Measurements from ENCODE around the gene ZCCHC9.

DNA sequence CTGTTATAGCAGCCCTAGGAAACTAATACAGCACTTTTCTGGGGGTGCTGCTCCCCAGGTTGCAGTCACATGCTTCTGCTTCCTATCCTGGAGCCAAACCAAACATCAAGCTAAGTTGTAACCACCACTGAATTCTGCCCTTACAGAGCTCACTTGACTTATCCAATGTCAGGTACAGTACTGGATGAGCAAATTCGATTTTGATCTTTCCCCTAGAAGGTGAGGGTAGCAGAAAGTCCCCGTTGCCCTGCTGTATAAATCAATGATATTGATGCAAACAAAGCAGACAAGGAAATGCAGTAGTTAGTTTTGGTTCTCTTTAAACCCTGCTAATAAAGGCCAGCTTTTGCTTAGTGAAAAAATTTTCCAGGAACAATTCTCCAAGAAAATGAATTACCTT lies 36.4 kb downstream of the ZCCHC9 start:
- TF ChIP-seq, protein P1, sequence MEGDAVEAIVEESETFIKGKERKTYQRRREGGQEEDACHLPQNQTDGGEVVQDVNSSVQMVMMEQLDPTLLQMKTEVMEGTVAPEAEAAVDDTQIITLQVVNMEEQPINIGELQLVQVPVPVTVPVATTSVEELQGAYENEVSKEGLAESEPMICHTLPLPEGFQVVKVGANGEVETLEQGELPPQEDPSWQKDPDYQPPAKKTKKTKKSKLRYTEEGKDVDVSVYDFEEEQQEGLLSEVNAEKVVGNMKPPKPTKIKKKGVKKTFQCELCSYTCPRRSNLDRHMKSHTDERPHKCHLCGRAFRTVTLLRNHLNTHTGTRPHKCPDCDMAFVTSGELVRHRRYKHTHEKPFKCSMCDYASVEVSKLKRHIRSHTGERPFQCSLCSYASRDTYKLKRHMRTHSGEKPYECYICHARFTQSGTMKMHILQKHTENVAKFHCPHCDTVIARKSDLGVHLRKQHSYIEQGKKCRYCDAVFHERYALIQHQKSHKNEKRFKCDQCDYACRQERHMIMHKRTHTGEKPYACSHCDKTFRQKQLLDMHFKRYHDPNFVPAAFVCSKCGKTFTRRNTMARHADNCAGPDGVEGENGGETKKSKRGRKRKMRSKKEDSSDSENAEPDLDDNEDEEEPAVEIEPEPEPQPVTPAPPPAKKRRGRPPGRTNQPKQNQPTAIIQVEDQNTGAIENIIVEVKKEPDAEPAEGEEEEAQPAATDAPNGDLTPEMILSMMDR (IDR thresholded peaks at IDR 0.05): no peak
- TF ChIP-seq POLR2A (IDR thresholded peaks at IDR 0.05) (no peak), EP300 (IDR thresholded peaks at IDR 0.05) (no peak), POLR2AphosphoS5 (IDR thresholded peaks at IDR 0.05) (no peak)
